ENCODE measurements around the gene C3orf33. TPM values are rescaled to one million over a fixed set of nuclear protein-coding genes. Genes with fewer than 3 reads are reported as not detected.
"Not testable (repeated sequence)": the region's sequence is repeated elsewhere in the genome, so short reads cannot be mapped to it uniquely, and the experiment has no call there.

C3orf33 gene
- total and polyA plus RNA-seq, 4 donors, result 1.2 to 2.4 (median 1.7) TPM

GRCh38 chr3:155815030-155815545 lies 9.0 kb upstream of the C3orf33 start (continued):
- no peak for TF ChIP-seq ZBTB33 (IDR thresholded peaks at IDR 0.05)
- TF ChIP-seq RXRA (IDR thresholded peaks at IDR 0.05), result no peak
- no peak for TF ChIP-seq HNF4G (IDR thresholded peaks at IDR 0.05)
- no peak for TF ChIP-seq CTCF (IDR thresholded peaks at IDR 0.05; ENCODE audit: low read depth, low read length, missing input control)

- H3K36me3 ChIP-seq (ENCODE audit: control insufficient read depth in 4 of 4, insufficient read depth in 3 of 4, low read depth in 1 of 4, low read length in 3 of 4); DNase-seq (ENCODE audit: low spot score); H3K4me3 ChIP-seq (ENCODE audit: low read depth in 1 of 3, low read length in 3 of 3); H3K9ac ChIP-seq (ENCODE audit: low read depth in 1 of 2, low read length in 2 of 2); H3K27me3 ChIP-seq (ENCODE audit: control insufficient read depth in 4 of 4, insufficient read depth in 4 of 4, low read length in 3 of 4); H3K27ac ChIP-seq (ENCODE audit: low read depth in 1 of 2, low read length in 2 of 2); H3K4me1 ChIP-seq (ENCODE audit: control insufficient read depth in 4 of 4, insufficient read depth in 4 of 4, low read length in 3 of 4); H3K9me3 ChIP-seq (ENCODE audit: control insufficient read depth in 4 of 4, low read length in 3 of 4): not testable (repeated sequence)
Observed at GRCh38 chr3:155813224-155813623, 7.1 kb upstream of the C3orf33 start.

- no peak for TF ChIP-seq HNF4A (conservative IDR thresholded peaks at IDR 0.05)
- TF ChIP-seq CTCF (IDR thresholded peaks at IDR 0.05; ENCODE audit: low read depth, low read length, missing input control), result no peak
- TF ChIP-seq NR2F2 (IDR thresholded peaks at IDR 0.05), result no peak
- no peak for TF ChIP-seq JUND (IDR thresholded peaks at IDR 0.05)
- TF ChIP-seq ATF3 (IDR thresholded peaks at IDR 0.05), result no peak
- no peak for TF ChIP-seq HNF4G (IDR thresholded peaks at IDR 0.05)
- TF ChIP-seq ZBTB33 (IDR thresholded peaks at IDR 0.05), result no peak
- no peak for TF ChIP-seq FOXA2 (IDR thresholded peaks at IDR 0.05)
- TF ChIP-seq RAD21 (IDR thresholded peaks at IDR 0.05), result no peak
- TF ChIP-seq REST (IDR thresholded peaks at IDR 0.05), result no peak
- no peak for TF ChIP-seq FOXA1 (IDR thresholded peaks at IDR 0.05)
- no peak for TF ChIP-seq MAX (IDR thresholded peaks at IDR 0.05)
- no peak for TF ChIP-seq SP1 (IDR thresholded peaks at IDR 0.05)
- no peak for TF ChIP-seq EGR1 (IDR thresholded peaks at IDR 0.05; ENCODE audit: low read depth in 2 of 2)
- TF ChIP-seq GABPA (IDR thresholded peaks at IDR 0.05 in 1 of 2, conservative IDR thresholded peaks at IDR 0.05 in 1 of 2), result no peak
- TF ChIP-seq RXRA (IDR thresholded peaks at IDR 0.05), result no peak
- no peaks in the 10 kb centered on the region for H3K9me3 ChIP-seq (ENCODE audit: control insufficient read depth in 4 of 4, low read length in 3 of 4)
- H3K4me3 ChIP-seq (ENCODE audit: low read depth in 1 of 3, low read length in 3 of 3), result no peak overlapping the region
- H3K36me3 ChIP-seq (ENCODE audit: control insufficient read depth in 4 of 4, insufficient read depth in 3 of 4, low read depth in 1 of 4, low read length in 3 of 4), result no peaks in the 10 kb centered on the region
- H3K9ac ChIP-seq (ENCODE audit: low read depth in 1 of 2, low read length in 2 of 2), result no peak overlapping the region
- DNase-seq (ENCODE audit: low spot score), result no peak
- H3K4me1 ChIP-seq (ENCODE audit: control insufficient read depth in 4 of 4, insufficient read depth in 4 of 4, low read length in 3 of 4), result peaks cover 0 to 5% (median 4%) of the 10 kb centered on the region in 4 donors
- H3K27ac ChIP-seq (ENCODE audit: low read depth in 1 of 2, low read length in 2 of 2), result no peak overlapping the region
- no peaks in the 10 kb centered on the region for H3K27me3 ChIP-seq (ENCODE audit: control insufficient read depth in 4 of 4, insufficient read depth in 4 of 4, low read length in 3 of 4)
Observed at GRCh38 chr3:155809181-155809580, 3.1 kb upstream of the C3orf33 start.

Measured in liver (tissue), 9 donors.